ENCODE results near the gene MYO15B. TPM values are rescaled to one million over a fixed set of nuclear protein-coding genes. Genes with fewer than 3 reads are reported as not detected.

MYO15B gene
- total RNA-seq, 4 donors from 2014 or later = 51.5 to 191 (median 73.5) TPM

DNA sequence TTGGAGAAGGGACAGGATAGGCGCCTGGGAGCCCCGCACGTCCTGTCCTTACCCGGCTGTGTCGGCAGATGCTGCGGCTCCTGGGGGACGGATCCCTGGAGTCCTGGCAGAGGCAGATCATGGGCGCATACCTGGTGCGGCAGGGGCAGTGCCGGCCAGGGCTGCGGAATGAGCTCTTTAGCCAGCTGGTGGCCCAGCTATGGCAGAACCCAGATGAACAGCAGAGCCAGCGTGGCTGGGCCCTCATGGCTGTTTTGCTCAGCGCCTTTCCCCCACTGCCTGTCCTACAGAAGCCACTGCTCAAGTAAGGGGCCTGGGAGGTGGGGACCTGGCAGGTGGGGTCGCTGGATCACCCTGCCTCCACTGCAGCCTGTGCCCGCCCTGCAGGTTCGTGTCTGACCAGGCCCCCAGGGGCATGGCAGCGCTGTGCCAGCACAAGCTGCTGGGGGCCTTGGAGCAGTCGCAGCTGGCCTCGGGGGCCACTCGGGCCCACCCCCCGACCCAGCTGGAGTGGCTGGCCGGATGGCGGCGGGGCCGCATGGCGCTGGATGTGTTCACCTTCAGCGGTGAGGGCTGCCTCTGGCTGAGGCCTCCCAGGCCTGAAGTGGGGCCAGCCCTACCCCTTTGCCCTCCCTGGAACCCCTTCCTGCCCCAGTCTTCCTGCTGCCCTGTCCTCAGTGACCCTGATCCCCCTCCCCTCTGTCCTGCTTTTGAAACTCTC is 25.5 kb downstream of the MYO15B start:
- TF ChIP-seq, protein P1, sequence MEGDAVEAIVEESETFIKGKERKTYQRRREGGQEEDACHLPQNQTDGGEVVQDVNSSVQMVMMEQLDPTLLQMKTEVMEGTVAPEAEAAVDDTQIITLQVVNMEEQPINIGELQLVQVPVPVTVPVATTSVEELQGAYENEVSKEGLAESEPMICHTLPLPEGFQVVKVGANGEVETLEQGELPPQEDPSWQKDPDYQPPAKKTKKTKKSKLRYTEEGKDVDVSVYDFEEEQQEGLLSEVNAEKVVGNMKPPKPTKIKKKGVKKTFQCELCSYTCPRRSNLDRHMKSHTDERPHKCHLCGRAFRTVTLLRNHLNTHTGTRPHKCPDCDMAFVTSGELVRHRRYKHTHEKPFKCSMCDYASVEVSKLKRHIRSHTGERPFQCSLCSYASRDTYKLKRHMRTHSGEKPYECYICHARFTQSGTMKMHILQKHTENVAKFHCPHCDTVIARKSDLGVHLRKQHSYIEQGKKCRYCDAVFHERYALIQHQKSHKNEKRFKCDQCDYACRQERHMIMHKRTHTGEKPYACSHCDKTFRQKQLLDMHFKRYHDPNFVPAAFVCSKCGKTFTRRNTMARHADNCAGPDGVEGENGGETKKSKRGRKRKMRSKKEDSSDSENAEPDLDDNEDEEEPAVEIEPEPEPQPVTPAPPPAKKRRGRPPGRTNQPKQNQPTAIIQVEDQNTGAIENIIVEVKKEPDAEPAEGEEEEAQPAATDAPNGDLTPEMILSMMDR (IDR thresholded peaks at IDR 0.05; ENCODE audit: low read depth) = no peak

DNA sequence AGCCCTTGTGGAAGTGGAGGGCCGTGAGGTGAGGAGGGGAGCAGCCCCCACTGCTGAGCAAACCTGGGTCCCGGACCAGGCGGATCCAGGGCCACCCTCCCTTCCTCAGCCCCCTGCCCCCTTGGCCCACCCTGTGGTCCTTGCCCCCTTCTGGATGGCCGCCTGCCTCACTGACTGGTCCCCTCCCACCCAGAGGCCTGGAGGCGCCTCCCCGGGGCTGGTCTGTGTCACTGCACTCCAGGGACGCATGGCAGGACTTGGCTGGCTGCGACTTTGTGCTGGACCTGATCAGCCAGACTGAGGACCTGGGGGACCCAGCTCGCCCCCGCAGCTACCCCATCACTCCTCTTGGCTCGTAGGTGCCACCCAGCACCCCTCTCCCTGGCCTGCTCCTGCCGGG is 26.4 kb downstream of the MYO15B start:
- TF ChIP-seq, protein P1 (IDR thresholded peaks at IDR 0.05; ENCODE audit: low read depth) = no peak

DNA sequence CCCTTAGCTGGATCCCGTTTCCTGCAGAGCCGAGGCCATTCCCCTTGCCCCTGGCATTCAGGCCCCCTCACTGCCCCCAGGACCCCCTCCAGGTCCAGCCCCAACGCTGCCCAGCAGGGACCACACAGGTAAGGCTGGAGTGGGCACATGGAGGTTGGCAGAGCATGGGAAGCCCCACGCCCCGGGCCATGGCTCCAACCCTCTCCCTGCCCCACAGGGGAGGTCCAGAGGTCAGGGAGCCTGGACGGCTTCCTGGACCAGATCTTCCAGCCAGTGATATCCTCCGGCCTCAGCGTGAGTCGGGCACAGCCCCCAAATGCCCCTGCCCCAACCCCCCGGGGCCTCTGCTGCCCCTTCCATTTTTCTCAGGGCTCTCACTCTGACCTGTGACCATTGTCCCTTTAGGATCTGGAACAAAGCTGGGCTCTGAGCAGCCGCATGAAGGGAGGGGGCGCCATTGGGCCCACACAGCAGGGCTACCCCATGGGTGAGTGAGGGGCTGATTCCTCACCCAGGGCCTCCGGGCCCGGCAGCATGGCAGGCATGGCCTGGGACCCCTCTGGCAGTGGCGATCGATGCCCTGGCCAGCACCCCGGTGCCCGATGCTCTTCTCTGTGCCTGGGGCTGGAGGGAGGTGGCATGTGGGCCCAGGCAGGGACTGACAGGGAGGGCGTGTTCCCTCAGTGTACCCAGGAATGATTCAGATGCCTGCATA is 27.1 kb downstream of the MYO15B start:
- TF ChIP-seq, protein P1 (IDR thresholded peaks at IDR 0.05; ENCODE audit: low read depth) = no peak

DNA sequence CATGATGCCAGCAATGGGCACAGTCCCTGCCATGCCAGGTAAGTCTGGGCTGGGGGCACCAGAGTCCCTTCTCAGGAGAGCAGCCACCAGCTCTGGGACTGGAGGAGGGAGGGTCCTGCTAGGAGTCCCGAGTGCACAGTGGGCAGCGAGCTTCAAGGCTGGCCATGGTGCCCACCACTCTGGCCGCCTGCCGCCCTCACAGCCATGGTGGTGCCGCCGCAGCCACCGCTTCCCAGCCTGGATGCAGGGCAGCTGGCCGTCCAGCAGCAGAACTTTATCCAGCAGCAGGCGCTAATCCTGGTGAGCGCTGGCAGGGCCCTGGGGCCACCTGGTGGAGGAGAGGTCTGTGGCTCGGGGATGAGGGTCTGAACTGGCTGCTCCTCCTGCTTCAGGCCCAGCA is 27.7 kb downstream of the MYO15B start:
- TF ChIP-seq, protein P1 (IDR thresholded peaks at IDR 0.05; ENCODE audit: low read depth) = no peak

DNA sequence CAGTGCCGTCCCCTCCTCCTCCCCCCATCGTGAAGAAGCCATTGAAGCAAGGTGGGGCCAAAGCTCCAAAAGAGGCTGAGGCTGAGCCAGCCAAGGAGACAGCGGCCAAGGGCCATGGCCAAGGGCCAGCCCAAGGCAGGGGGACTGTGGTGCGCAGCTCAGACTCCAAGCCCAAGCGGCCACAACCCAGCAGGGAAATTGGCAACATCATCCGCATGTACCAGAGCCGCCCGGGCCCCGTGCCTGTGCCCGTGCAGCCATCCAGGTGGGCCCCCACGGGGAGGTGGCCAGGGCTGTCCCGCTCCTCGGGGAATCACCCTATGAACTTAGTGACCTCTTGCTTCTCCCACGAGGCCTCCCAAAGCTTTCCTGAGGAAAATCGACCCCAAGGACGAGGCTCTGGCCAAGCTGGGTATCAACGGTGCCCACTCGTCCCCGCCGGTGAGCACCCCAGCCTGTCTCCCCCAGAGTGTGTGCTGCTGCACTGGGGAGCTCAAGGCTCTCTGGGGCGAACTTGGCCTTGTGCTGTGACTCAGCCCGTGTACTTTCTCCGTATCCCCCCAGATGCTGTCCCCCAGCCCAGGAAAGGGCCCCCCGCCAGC is 29.0 kb downstream of the MYO15B start:
- TF ChIP-seq, protein P1 (IDR thresholded peaks at IDR 0.05; ENCODE audit: low read depth) = no peak

DNA sequence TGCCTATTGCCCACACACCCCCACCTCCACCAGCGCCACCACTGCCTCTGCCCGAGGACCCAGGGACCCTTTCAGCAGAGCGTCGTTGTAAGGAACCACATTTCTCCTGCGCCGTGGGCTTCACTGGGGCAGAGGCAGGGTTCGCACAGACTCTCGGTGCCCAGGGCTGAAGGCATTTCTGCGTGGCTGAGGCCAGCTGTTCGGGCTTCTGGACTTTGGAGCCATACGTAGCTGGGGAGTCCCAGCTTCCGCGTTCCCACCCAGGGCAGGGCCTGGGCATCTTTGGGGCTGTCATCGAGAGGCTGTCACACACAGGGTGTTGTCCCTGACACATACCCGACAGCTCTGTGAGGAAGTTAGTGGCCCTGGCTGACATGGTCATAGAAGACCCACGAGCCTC is 29.6 kb downstream of the MYO15B start:
- TF ChIP-seq, protein P1 (IDR thresholded peaks at IDR 0.05; ENCODE audit: low read depth) = no peak

DNA sequence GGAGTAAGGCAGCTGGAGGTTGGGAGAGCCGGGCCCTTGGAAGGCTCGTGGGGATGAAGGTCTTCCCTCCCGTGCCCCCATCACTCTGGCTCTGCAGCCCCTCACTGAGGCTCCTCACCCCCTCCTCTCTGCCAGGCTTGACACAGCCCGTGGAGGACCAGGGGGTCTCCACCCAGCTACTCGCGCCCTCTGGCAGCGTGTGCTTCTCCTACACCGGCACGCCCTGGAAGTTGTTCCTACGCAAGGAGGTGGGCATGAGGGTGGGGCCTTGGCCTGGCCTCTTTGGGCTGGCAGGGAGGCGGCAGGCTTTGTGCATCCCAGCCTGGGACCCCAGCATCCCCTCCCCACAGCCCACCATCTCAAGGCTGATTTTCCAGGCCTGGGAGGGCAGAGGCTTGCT is 30.1 kb downstream of the MYO15B start:
- TF ChIP-seq, protein P1 (IDR thresholded peaks at IDR 0.05; ENCODE audit: low read depth) = no peak

All from subcutaneous adipose tissue (tissue), 4 donors.